Activated naive CD4-positive, alpha-beta T cell treated with anti-CD3 and anti-CD28 coated beads, Interleukin-2, amount 10 ng/mL, durations not matched to agents 7 days and 5 days (primary cell): Measurements from ENCODE around the gene SPI1.

Source experiments
- CTCF ChIA-PET: fragments of 350-600 bp; sonication (Branson Sonifier 250); formaldehyde crosslinking; loops from one replicate; lab custom pipeline; 2021; ENCODE audit warnings: antibody characterized with exemption; lab: Charles Lee
- DNase-seq: peaks from one replicate; pipeline ENCODE4 v3.0.0-alpha.2; 2020
- H3K27ac Mint-ChIP-seq: one replicate; pipeline ENCODE4 v1.8.0; 2021; ENCODE audit warnings: mild to moderate bottlenecking, moderate library complexity, mixed read lengths
- H3K27me3 Mint-ChIP-seq: one replicate; pipeline ENCODE4 v1.8.0; 2021; ENCODE audit warnings: mild to moderate bottlenecking, mixed read lengths
- H3K36me3 Mint-ChIP-seq: one replicate; pipeline ENCODE4 v1.8.0; 2021; ENCODE audit warnings: mixed read lengths
- H3K4me1 Mint-ChIP-seq: one replicate; pipeline ENCODE4 v1.8.0; 2021; ENCODE audit warnings: mixed read lengths
- H3K4me3 Mint-ChIP-seq: one replicate; pipeline ENCODE4 v1.8.0; 2021; ENCODE audit warnings: mild to moderate bottlenecking, moderate library complexity, mixed read lengths
- H3K9me3 Mint-ChIP-seq: one replicate; pipeline ENCODE4 v1.8.0; 2021; ENCODE audit warnings: mixed read lengths

SPI1 gene

DNA sequence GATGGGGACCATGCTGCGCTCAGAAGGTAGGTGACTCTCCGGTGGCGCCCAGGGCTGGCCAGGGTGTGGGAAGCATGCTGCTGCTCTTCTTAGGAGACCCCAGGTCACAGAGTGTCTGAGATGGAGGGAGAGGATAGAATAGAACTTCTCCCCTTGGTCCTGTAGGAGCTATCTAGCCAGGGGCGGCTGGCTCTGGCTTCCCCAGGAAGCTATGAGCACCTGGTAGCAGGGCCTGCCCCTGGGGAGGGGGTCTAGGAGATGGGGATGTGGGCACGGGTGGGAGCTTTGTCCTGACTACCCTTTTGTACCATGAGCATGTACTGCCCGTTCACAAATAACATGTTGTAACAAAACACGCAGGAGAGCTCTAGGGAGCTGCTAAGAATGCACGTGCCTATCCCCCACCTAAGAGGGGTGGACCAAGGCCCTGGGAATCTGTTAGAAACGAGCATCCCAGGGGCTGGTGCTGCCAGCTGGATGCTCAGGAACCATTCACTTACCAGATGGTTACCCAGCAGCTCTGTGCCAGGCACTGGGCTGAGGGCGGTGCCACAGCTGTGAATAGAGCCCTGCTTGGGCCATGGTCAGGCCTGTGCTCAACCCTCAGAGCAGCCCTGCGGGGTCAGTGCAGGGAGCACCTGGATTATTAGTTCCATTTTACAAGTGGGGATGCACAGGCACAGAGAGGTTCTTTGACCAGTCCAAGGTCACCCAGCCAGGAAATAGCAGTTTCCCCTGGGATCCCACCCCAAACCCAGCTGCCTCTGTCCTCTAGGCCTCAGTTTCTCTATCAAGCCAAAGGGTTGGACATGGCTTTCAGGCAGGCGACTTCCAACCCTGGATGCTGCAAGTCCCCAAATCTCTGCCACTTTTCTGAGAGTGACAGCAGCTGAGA lies 32.3 kb upstream of the SPI1 start:
- Mint-ChIP-seq H3K27me3 (no peaks in the 10 kb centered on the region), H3K36me3 (peaks cover 8% of the 10 kb centered on the region), H3K9me3 (no peaks in the 10 kb centered on the region), H3K27ac (no peak overlapping the region), H3K4me1 (peaks cover 25% of the 10 kb centered on the region), H3K4me3 (no peak overlapping the region)
- CTCF ChIA-PET: interaction anchor here (0.6 to 7.8 kb wide), 13 partner anchors 9 to 232 kb away, joined by 3 to 133 read pairs (median 8); partner anchors contain the start of gene PSMC3
- no peak for DNase-seq

DNA sequence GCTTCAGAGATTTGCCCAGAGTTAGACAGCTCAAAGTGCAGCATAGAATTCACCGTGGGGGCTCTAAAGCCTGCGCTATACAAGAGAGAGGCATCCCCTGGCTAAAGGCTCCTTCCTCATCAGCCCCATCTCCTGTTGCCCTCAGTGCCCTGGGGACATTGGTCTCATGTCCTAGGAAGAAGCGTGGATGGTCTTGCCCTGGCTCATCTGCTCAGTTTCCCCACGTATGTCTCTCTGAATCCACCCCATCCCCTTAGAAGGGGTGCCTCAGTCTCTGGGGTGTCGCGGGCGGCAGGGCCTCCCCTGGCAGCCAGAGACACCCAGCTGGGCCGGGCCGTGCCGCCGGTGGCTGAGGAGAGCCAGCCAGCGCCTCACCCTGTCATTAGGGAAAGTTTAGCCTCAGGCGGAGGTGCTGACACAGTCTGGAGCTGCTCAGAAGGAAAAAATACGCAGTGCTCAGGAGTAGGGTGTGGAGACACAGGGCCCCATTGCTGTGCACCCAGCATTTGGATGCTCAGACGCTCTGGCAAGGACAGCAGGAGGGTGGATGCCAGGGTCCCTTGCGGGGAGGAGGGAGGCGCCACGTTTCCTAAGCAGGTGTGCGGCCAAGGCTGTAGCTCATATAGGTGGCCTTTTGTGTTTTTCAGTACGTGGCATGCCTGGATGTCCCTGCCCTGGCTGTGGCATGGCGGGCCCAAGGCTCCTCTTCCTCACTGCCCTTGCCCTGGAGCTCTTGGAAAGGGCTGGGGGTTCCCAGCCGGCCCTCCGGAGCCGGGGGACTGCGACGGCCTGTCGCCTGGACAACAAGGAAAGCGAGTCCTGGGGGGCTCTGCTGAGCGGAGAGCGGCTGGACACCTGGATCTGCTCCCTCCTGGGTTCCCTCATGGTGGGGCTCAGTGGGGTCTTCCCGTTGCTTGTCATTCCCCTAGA lies 31.4 kb upstream of the SPI1 start:
- CTCF ChIA-PET: interaction anchor here (0.6 to 7.8 kb wide), 6 partner anchors 9 to 719 kb away, joined by 3 to 133 read pairs (median 3); no protein-coding TSS in a partner anchor

GRCh38 chr11:47408598-47409439 lies 30.5 kb upstream of the SPI1 start:
- CTCF ChIA-PET: interaction anchor here (0.8 to 7.8 kb wide), 4 partner anchors 9 to 231 kb away, joined by 3 to 133 read pairs (median 3); no protein-coding TSS in a partner anchor
- Mint-ChIP-seq H3K27me3 (no peaks in the 10 kb centered on the region), H3K27ac (peak overlapping the region; percentile 90), H3K9me3 (no peaks in the 10 kb centered on the region), H3K36me3 (peaks cover 6% of the 10 kb centered on the region), H3K4me3 (peak overlapping the region; percentile 91), H3K4me1 (peaks cover 30% of the 10 kb centered on the region)
- DNase-seq: no peak

More for the DNA sequence above, 31.4 kb upstream of the SPI1 start:
- H3K9me3 Mint-ChIP-seq: no peaks in the 10 kb centered on the region
- no peak for DNase-seq
- H3K36me3 Mint-ChIP-seq: peaks cover 7% of the 10 kb centered on the region
- no peaks in the 10 kb centered on the region for H3K27me3 Mint-ChIP-seq
- H3K4me1 Mint-ChIP-seq: peaks cover 30% of the 10 kb centered on the region
- H3K27ac Mint-ChIP-seq: peak overlapping the region; percentile 90
- peak overlapping the region; percentile 91 for H3K4me3 Mint-ChIP-seq

DNA sequence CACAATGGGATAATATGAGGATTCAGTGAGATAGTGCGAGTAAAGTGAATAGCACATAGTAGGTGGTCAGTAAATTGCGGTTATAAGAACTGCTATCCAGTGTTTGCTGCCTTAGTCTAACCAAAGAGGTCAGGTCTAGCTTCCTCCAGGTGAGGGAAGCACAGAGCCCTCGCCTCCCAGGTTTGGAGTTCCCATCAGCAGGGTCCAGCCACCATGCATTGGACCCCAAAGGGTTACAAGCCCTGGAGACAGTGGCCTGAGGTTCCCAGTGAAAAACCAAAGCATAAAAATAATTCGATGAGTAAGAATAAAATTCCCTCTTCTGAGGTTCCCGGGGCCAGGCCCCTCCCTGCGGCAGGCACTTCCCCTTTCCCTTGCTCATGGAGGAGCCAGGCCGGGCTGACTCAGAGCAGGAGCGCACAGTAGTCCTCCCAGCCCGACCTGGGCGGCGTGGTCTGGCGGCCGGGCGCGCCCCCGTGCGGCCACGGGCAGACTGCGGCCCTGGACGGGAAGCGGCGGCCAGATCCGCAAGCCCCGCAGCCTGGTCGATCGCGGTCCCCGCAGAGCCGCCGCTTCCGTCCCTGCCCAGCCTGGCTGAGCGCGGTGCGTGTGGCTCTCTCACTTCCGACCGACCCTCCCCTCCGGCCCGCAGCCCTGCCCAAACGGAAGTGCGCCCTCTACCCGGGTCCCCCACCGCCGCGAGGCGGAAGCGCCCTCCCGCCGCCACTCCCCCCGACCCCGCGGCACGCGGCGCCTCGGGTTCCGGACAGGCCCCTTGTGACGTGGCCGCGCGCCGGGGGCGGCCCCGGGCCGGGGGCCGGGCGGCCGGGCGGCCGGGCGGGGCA lies 29.6 kb upstream of the SPI1 start, which contains the start of gene SLC39A13:
Gene SLC39A13 (plus strand): TSS at position 845 of the 845 bp plus-strand sequence. CDS start 1,505 bp downstream, outside the sequence.
- peaks cover 30% of the 10 kb centered on the region for H3K4me1 Mint-ChIP-seq
- CTCF ChIA-PET: interaction anchor here (0.8 to 7.8 kb wide), 8 partner anchors 8 to 148 kb away, joined by 3 to 133 read pairs (median 3); no protein-coding TSS in a partner anchor
- peaks cover 8% of the 10 kb centered on the region for H3K27me3 Mint-ChIP-seq
- no peaks in the 10 kb centered on the region for H3K9me3 Mint-ChIP-seq
- peak; percentile 92 for DNase-seq
- H3K4me3 Mint-ChIP-seq: peak within 1 kb of the TSS; percentile 92
- H3K27ac Mint-ChIP-seq: peak within 1 kb of the TSS; percentile 90
- H3K36me3 Mint-ChIP-seq: peaks cover 1% of the 10 kb centered on the region

GRCh38 chr11:47406896-47407745 lies 28.8 kb upstream of the SPI1 start:
- Mint-ChIP-seq H3K9me3 (no peaks in the 10 kb centered on the region), H3K4me3 (peak overlapping the region; percentile 92), H3K36me3 (no peaks in the 10 kb centered on the region), H3K27me3 (peaks cover 8% of the 10 kb centered on the region), H3K27ac (peak overlapping the region; percentile 89), H3K4me1 (peaks cover 30% of the 10 kb centered on the region)
- CTCF ChIA-PET: interaction anchor here (0.8 to 7.8 kb wide), 6 partner anchors 20 to 148 kb away, joined by 3 to 133 read pairs (median 4); no protein-coding TSS in a partner anchor
- no peak for DNase-seq

GRCh38 chr11:47403571-47403970 lies 25.2 kb upstream of the SPI1 start:
- Mint-ChIP-seq H3K4me3 (no peak overlapping the region), H3K27me3 (peaks cover 8% of the 10 kb centered on the region), H3K4me1 (peaks cover 35% of the 10 kb centered on the region), H3K9me3 (no peaks in the 10 kb centered on the region), H3K36me3 (no peaks in the 10 kb centered on the region), H3K27ac (no peak overlapping the region)
- no peak for DNase-seq
- CTCF ChIA-PET: interaction anchor here (3.3 kb wide), 1 partner anchor 30 kb away, joined by 14 read pairs; no protein-coding TSS in a partner anchor

DNA sequence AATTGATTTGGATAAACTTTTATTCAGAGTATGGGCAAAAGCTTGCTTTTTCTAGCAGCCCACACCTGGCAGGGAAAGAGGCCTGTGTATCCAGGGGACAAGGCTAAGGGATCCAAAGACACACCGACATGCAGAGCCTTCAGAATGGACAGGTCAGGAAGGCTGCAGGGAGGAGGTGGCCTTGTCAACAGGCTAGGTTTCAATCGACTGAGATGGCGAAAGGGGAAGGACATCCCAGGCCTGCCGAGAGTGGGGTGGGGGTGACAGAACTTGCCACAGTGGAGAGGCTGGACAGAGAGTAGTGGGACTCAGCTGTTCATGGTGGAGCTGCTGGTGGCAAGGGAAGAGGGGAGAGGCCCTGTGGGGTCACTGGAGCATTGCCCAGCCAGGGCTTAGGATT lies 24.8 kb upstream of the SPI1 start:
- no peaks in the 10 kb centered on the region for H3K9me3 Mint-ChIP-seq
- no peak overlapping the region for H3K4me3 Mint-ChIP-seq
- DNase-seq: no peak
- no peaks in the 10 kb centered on the region for H3K36me3 Mint-ChIP-seq
- peaks cover 8% of the 10 kb centered on the region for H3K27me3 Mint-ChIP-seq
- CTCF ChIA-PET: interaction anchor here (3.3 kb wide), 1 partner anchor 30 kb away, joined by 14 read pairs; no protein-coding TSS in a partner anchor
- H3K27ac Mint-ChIP-seq: no peak overlapping the region
- H3K4me1 Mint-ChIP-seq: peaks cover 38% of the 10 kb centered on the region

DNA sequence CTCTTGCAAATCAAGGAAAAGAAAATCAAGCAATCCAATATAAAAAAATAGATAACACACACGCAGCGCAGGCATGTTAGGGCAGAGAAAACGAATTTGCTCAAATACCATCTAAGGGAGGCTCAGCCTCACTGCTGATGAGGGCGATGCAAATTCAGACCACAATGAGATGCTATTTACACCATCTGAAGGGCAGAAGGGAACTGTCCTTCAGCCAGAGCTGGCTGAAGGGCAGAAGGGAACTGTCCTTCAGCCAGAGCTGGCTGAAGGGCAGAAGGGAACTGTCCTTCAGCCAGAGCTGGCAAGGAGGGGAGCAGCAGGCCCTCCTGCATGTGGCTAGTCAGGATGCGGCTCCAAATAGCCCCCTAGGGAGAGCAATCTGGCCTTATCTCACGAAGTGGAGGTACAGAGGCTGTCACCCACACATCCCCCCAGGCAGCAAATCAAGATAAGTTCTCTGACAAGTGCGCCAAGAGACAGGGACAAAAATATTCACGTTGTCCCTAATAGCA lies 22.5 kb upstream of the SPI1 start:
- H3K27me3 Mint-ChIP-seq: peaks cover 8% of the 10 kb centered on the region
- DNase-seq: no peak
- H3K27ac Mint-ChIP-seq: peak overlapping the region; percentile 64
- no peaks in the 10 kb centered on the region for H3K9me3 Mint-ChIP-seq
- H3K4me1 Mint-ChIP-seq: peaks cover 32% of the 10 kb centered on the region
- no peaks in the 10 kb centered on the region for H3K36me3 Mint-ChIP-seq
- CTCF ChIA-PET: interaction anchor here (1.3 to 2.0 kb wide), 2 partner anchors 11 to 27 kb away, joined by 7 to 8 read pairs; no protein-coding TSS in a partner anchor
- H3K4me3 Mint-ChIP-seq: peak overlapping the region; percentile 79

GRCh38 chr11:47399860-47400767 lies 21.8 kb upstream of the SPI1 start:
- CTCF ChIA-PET: interaction anchor here (0.5 to 2.4 kb wide), 6 partner anchors 8 to 74 kb away, joined by 3 to 11 read pairs (median 3); partner anchors contain the start of gene SLC39A13
- H3K36me3 Mint-ChIP-seq: no peaks in the 10 kb centered on the region
- no peaks in the 10 kb centered on the region for H3K9me3 Mint-ChIP-seq
- H3K27ac Mint-ChIP-seq: peak overlapping the region; percentile 64
- DNase-seq: peak; percentile 57
- peak overlapping the region; percentile 79 for H3K4me3 Mint-ChIP-seq
- H3K4me1 Mint-ChIP-seq: peaks cover 36% of the 10 kb centered on the region
- H3K27me3 Mint-ChIP-seq: peaks cover 8% of the 10 kb centered on the region

DNA sequence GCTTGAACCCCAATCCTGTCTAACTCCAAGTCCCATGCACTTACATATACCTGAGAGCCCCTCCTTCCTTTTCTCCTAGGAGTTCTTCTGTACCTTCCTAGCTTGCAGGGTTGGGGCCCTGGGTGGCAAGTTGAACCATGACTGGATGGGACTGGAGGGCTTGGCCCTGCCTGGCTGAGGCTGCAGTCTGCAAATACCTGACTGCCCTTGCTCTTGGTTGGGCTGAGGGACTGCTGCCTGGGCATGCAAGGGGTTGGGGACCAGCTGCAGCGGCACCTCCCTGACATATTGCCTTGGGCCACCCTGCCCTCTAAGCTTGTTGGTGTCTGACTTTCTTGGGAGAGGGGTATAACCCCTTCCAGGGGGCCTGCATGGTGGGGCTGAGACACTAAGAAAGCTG lies 20.2 kb upstream of the SPI1 start:
- Mint-ChIP-seq H3K36me3 (no peaks in the 10 kb centered on the region), H3K27ac (no peak overlapping the region), H3K9me3 (no peaks in the 10 kb centered on the region), H3K4me1 (peaks cover 49% of the 10 kb centered on the region), H3K27me3 (peaks cover 6% of the 10 kb centered on the region), H3K4me3 (no peak overlapping the region)
- DNase-seq: no peak
- CTCF ChIA-PET: interaction anchor here (1.9 to 2.4 kb wide), 2 partner anchors 14 to 25 kb away, joined by 7 to 11 read pairs; no protein-coding TSS in a partner anchor
